Measurements from ENCODE around the gene RGR. TPM values are rescaled to one million over a fixed set of nuclear protein-coding genes. Genes with fewer than 3 reads are reported as not detected.

The RGR gene, protein sequence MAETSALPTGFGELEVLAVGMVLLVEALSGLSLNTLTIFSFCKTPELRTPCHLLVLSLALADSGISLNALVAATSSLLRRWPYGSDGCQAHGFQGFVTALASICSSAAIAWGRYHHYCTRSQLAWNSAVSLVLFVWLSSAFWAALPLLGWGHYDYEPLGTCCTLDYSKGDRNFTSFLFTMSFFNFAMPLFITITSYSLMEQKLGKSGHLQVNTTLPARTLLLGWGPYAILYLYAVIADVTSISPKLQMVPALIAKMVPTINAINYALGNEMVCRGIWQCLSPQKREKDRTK
- total RNA-seq (2021; ENCODE audit: unreplicated experiment): not detected
- polyA plus RNA-seq (2012; ENCODE audit: insufficient read length): not detected
- Bru-seq, nascent RNA: percentile 9 among the genes with signal in this experiment
- BruChase-seq, experiment 1, labeled RNA remaining after a 2-hour chase: percentile 6 among the genes with signal in this experiment
- not detected for BruChase-seq, experiment 2, labeled RNA remaining after a 6-hour chase
- long read RNA-seq: 0 reads

DNA sequence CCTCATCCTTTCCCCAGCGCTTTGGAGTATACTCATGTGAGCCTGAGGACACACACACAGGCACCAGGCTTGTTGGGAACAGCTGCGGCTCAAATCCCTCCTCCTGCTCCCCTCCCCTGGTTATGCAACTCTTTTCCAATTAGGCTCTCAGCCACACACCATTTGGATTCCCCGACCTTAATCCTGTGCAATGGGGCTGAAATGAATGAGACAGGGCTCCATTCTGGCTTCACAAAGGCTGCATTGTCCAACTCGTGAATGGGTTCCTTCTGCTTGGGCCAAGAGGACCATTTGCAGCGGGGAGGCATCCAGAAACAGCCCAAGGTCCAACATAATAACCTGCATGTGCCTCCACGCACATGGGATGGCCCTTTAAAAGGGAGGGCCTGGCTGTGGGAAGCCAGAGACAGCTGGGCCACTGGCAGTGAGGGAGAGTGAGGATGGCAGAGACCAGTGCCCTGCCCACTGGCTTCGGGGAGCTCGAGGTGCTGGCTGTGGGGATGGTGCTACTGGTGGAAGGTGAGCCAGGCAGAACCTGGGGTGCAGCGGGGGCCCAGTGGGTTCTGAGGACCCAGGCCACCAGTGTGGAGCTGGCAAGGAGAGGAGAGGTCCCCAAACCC lies at the start of gene RGR:
TSS of gene RGR (plus strand) at position 403 of the 620 bp plus-strand sequence. CDS start at position 441, 38 bp downstream.
- Histone ChIP-seq H3K27me3 (ENCODE audit: control insufficient read depth, insufficient read depth, low read length) (0 out of 2 replicates have a peak, but pooled peaks cover 4% of the 10 kb centered on the region), H3K4me3 (ENCODE audit: low read depth in 2 of 2, low read length in 2 of 2) (no peak within 1 kb of the TSS), H3K36me3 (ENCODE audit: control insufficient read depth, insufficient read depth, low read length) (no peaks in the 10 kb centered on the region), H3K4me1 (ENCODE audit: control insufficient read depth, insufficient read depth, low read length) (no peaks in the 10 kb centered on the region), H3K27ac (ENCODE audit: low read length) (no peak within 1 kb of the TSS), H3K9me3 (ENCODE audit: control insufficient read depth, insufficient read depth, low read depth, low read length) (no peaks in the 10 kb centered on the region)
- POLR2A ChIA-PET: no interaction called here
- TF ChIP-seq TCF7L2 (IDR thresholded peaks at IDR 0.05; ENCODE audit: low read depth, low read length) (no peak), SIN3A (IDR thresholded peaks at IDR 0.05; ENCODE audit: borderline replicate concordance, insufficient read depth, low read depth, low read length) (no peak)
- TF ChIP-seq, protein P1, sequence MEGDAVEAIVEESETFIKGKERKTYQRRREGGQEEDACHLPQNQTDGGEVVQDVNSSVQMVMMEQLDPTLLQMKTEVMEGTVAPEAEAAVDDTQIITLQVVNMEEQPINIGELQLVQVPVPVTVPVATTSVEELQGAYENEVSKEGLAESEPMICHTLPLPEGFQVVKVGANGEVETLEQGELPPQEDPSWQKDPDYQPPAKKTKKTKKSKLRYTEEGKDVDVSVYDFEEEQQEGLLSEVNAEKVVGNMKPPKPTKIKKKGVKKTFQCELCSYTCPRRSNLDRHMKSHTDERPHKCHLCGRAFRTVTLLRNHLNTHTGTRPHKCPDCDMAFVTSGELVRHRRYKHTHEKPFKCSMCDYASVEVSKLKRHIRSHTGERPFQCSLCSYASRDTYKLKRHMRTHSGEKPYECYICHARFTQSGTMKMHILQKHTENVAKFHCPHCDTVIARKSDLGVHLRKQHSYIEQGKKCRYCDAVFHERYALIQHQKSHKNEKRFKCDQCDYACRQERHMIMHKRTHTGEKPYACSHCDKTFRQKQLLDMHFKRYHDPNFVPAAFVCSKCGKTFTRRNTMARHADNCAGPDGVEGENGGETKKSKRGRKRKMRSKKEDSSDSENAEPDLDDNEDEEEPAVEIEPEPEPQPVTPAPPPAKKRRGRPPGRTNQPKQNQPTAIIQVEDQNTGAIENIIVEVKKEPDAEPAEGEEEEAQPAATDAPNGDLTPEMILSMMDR (IDR thresholded peaks at IDR 0.05): no peak
- CTCF ChIA-PET: interaction anchor here (0.5 to 0.6 kb wide), 2 partner anchors 22 to 247 kb away, joined by 3 to 5 read pairs; no protein-coding TSS in a partner anchor
- ATAC-seq (no peak), DNase-seq (ENCODE audit: low read depth, low spot score) (no peak)
- in situ Hi-C loops (cut with HindIII; ENCODE audit: low pct_unique_long_range_greater_than_20kb, low sequenced_read_pairs): no loop called here
- BruUV-seq (replicated peaks): no TSS peak
- intact Hi-C loops (cut with micrococcal nuclease; ENCODE audit: unreplicated experiment): no loop called here

DNA sequence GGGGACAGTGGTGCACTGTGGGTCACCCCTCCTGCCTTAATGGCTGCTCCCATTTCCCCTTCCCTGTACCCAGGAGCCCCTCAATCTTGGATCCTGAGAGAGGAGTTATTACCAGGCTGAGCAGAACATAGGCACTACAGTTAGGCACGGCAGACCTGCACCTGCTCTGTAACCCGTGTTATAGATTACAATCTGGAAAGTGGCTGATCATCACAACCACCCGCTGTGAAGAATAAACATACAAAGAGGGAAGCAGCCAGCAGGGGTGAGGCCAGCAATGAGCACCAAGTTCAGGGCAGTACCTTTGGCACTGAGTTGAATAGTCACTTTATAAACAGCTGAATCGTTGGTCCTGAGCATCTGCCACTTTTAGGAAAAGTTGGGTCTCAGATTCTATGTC lies 48.8 kb upstream of the RGR start:
- in situ Hi-C loops (cut with HindIII; ENCODE audit: low pct_unique_long_range_greater_than_20kb, low sequenced_read_pairs): no loop called here
- TF ChIP-seq, protein P1 (IDR thresholded peaks at IDR 0.05): no peak
- TF ChIP-seq, protein P2, sequence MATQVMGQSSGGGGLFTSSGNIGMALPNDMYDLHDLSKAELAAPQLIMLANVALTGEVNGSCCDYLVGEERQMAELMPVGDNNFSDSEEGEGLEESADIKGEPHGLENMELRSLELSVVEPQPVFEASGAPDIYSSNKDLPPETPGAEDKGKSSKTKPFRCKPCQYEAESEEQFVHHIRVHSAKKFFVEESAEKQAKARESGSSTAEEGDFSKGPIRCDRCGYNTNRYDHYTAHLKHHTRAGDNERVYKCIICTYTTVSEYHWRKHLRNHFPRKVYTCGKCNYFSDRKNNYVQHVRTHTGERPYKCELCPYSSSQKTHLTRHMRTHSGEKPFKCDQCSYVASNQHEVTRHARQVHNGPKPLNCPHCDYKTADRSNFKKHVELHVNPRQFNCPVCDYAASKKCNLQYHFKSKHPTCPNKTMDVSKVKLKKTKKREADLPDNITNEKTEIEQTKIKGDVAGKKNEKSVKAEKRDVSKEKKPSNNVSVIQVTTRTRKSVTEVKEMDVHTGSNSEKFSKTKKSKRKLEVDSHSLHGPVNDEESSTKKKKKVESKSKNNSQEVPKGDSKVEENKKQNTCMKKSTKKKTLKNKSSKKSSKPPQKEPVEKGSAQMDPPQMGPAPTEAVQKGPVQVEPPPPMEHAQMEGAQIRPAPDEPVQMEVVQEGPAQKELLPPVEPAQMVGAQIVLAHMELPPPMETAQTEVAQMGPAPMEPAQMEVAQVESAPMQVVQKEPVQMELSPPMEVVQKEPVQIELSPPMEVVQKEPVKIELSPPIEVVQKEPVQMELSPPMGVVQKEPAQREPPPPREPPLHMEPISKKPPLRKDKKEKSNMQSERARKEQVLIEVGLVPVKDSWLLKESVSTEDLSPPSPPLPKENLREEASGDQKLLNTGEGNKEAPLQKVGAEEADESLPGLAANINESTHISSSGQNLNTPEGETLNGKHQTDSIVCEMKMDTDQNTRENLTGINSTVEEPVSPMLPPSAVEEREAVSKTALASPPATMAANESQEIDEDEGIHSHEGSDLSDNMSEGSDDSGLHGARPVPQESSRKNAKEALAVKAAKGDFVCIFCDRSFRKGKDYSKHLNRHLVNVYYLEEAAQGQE (IDR thresholded peaks at IDR 0.05; ENCODE audit: insufficient read depth in 1 of 2, low read depth in 2 of 2, low read length in 1 of 2): no peak
- TF ChIP-seq SIN3A (IDR thresholded peaks at IDR 0.05; ENCODE audit: borderline replicate concordance, insufficient read depth, low read depth, low read length) (no peak), TCF7L2 (IDR thresholded peaks at IDR 0.05; ENCODE audit: low read depth, low read length) (no peak), POLR2AphosphoS5 (IDR thresholded peaks at IDR 0.05; ENCODE audit: low read depth, low read length) (no peak)
- H3K4me3 ChIP-seq (ENCODE audit: low read depth in 2 of 2, low read length in 2 of 2): no peak overlapping the region
- intact Hi-C loops (cut with micrococcal nuclease; ENCODE audit: unreplicated experiment): no loop called here
- ATAC-seq (peak; percentile 38), DNase-seq (ENCODE audit: low read depth, low spot score) (no peak)
- no TSS peak for BruUV-seq (replicated peaks)
- peaks cover 13% of the 10 kb centered on the region for H3K4me1 ChIP-seq (ENCODE audit: control insufficient read depth, insufficient read depth, low read length)
- CTCF ChIA-PET: no interaction called here
- POLR2A ChIA-PET: no interaction called here
- H3K9me3 ChIP-seq (ENCODE audit: control insufficient read depth, insufficient read depth, low read depth, low read length): no peaks in the 10 kb centered on the region
- H3K27ac ChIP-seq (ENCODE audit: low read length): no peak overlapping the region
- peaks cover 43% of the 10 kb centered on the region for H3K27me3 ChIP-seq (ENCODE audit: control insufficient read depth, insufficient read depth, low read length)
- H3K36me3 ChIP-seq (ENCODE audit: control insufficient read depth, insufficient read depth, low read length): no peaks in the 10 kb centered on the region
